ENCODE measurements around the gene C1orf210.

C1orf210 gene

DNA sequence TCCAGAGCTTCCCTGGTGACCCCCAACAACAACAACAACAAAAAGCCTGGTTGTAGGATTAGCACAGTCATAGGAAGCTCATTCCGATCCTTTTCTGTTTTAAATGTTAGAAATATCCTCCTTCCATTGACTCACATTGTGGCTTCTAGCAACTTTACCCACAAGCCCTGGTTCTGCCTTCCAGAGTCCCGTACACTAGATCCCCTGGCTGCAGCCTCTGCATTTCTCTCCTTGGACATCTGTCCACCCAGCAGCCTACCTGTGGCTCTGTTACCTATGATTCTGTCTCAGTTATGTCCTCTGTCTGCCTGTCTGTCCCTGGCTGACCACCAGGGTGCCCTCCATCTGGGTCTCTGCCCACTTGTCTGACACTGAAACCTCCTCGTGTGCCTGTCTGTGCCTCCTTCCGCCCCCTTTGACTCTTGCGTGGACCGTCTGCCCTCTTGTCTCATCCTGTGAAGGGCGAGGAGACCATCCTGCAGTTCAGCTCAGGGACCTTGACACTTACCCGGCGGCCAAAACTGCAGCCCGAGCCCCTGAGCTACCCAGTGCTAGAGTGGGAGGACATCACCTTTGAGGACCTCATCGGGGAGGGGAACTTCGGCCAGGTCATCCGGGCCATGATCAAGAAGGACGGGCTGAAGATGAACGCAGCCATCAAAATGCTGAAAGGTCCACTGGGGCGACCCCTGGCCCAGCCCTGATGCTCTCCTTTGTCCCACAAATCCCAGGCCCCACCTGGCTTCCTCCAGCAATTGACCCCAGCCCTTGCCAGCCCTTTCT is 31.5 kb upstream of the C1orf210 start:
- Histone ChIP-seq H3K9ac (ENCODE audit: insufficient read length, low read depth) (no peak overlapping the region), H3K4me3 (ENCODE audit: insufficient read length, low read depth) (no peak overlapping the region)
- TF ChIP-seq SUZ12 (IDR thresholded peaks at IDR 0.05; ENCODE audit: extremely low read depth, insufficient read depth, insufficient read length) = no peak

DNA sequence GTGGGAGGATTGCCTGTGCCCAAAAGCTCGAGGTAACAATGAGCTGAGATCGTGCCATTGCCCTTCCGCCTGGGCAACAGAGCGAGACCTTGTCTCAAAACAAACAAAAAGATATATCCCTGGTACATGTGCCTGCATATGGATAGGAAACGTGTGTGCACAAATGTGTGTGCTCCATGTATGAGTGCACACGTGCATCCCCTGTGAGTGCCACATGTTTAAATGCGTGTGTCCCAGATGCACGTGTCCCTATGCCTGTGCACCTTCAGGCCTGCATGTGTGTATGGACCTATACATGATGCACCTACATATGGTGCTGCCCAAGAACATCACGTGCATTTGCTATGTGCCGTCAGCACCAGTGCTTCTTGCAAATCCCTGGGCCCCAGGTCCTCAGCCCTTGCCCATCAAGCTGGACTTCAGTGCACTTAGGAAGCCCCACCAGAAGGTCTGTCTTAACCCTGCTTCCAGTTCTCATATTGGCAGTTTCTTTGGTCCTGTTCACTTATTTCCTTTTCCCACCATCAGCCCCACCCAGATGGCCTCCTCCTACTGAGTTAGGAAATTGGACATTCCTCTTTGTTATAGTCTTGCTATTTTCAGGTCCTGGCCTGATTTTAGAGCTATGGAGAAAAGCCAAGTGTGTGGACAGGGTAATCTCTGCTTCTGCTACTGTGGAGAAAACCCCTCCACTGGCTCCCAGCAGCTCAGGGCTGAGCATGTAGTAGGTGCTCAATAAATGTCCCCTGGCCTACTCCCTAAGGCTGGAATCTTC is 30.8 kb upstream of the C1orf210 start:
- no peaks in the 10 kb centered on the region for H3K36me3 ChIP-seq (ENCODE audit: insufficient read depth, insufficient read length, low read length)
- no peak overlapping the region for H3K4me3 ChIP-seq (ENCODE audit: insufficient read length, low read depth)
- no peak overlapping the region for H3K9ac ChIP-seq (ENCODE audit: insufficient read length, low read depth)
- H3K9me3 ChIP-seq (ENCODE audit: insufficient read depth, low read length) = no peaks in the 10 kb centered on the region
- no peaks in the 10 kb centered on the region for H3K27me3 ChIP-seq (ENCODE audit: insufficient read depth, insufficient read length)
- DNase-seq (ENCODE audit: low read depth, low spot score) = no peak
- peaks cover 10% of the 10 kb centered on the region for H3K4me1 ChIP-seq (ENCODE audit: insufficient read depth, insufficient read length)
- no peak for TF ChIP-seq ZNF274 (IDR thresholded peaks at IDR 0.05; ENCODE audit: low read depth, low read length)

More for the DNA sequence above, 31.5 kb upstream of the C1orf210 start:
- H3K4me1 ChIP-seq (ENCODE audit: insufficient read depth, insufficient read length) = peaks cover 14% of the 10 kb centered on the region
- no peak for DNase-seq (ENCODE audit: low read depth, low spot score)
- no peaks in the 10 kb centered on the region for H3K27me3 ChIP-seq (ENCODE audit: insufficient read depth, insufficient read length)
- H3K36me3 ChIP-seq (ENCODE audit: insufficient read depth, insufficient read length, low read length) = no peaks in the 10 kb centered on the region
- H3K9me3 ChIP-seq (ENCODE audit: insufficient read depth, low read length) = no peaks in the 10 kb centered on the region

DNA sequence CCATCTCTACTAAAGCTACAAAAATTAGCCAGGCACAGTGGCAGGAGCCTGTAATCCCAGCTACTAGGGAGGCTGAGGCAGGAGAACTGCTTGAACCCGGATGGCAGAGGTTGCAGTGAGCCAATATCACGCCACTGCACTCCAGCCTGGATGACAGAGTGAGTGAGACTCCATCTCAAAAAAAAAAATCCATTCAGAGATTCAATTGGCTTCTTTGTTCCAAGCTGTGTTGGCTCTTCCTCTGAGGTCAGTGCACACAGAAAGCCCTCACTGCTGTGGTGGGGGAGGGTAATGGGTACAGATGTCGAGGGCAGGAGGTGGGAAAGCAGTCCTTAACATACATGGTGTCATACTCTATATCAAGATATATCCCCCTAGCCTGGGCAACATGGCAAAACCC is 30.1 kb upstream of the C1orf210 start:
- TF ChIP-seq SUZ12 (IDR thresholded peaks at IDR 0.05; ENCODE audit: extremely low read depth, insufficient read depth, insufficient read length) = no peak
- TF ChIP-seq YY1 (IDR thresholded peaks at IDR 0.05; ENCODE audit: insufficient read depth, insufficient read length) = no peak
- no peak for TF ChIP-seq ZNF274 (IDR thresholded peaks at IDR 0.05; ENCODE audit: low read depth, low read length)
- H3K9ac ChIP-seq (ENCODE audit: insufficient read length, low read depth) = no peak overlapping the region
- H3K4me3 ChIP-seq (ENCODE audit: insufficient read length, low read depth) = no peak overlapping the region
- H3K9me3 ChIP-seq (ENCODE audit: insufficient read depth, low read length) = no peaks in the 10 kb centered on the region
- no peaks in the 10 kb centered on the region for H3K36me3 ChIP-seq (ENCODE audit: insufficient read depth, insufficient read length, low read length)
- peaks cover 8% of the 10 kb centered on the region for H3K4me1 ChIP-seq (ENCODE audit: insufficient read depth, insufficient read length)
- no peaks in the 10 kb centered on the region for H3K27me3 ChIP-seq (ENCODE audit: insufficient read depth, insufficient read length)
- no peak for DNase-seq (ENCODE audit: low read depth, low spot score)

DNA sequence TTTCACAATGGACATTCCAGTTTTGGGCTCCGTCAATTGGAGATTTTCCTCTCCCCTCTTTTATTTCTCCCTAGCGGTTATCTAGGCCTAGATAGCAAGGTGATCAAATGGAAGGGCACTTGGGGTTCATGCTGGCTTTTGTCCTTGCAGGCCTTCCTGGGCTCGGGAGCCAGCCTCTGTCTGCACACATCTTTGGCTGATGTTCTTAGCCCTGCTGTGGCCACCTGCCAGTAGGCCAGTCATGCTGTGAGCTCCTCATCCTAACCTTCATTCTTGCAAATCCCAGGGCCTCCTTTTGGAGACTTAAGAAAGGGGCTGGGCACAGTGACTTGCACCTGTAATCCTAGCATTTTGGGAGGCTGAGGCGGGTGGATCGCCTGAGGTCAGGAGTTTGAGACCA is 28.9 kb upstream of the C1orf210 start:
- no peak for DNase-seq (ENCODE audit: low read depth, low spot score)
- TF ChIP-seq YY1 (IDR thresholded peaks at IDR 0.05; ENCODE audit: insufficient read depth, insufficient read length) = no peak
- TF ChIP-seq SUZ12 (IDR thresholded peaks at IDR 0.05; ENCODE audit: extremely low read depth, insufficient read depth, insufficient read length) = no peak
- TF ChIP-seq ZNF274 (IDR thresholded peaks at IDR 0.05; ENCODE audit: low read depth, low read length) = no peak

DNA sequence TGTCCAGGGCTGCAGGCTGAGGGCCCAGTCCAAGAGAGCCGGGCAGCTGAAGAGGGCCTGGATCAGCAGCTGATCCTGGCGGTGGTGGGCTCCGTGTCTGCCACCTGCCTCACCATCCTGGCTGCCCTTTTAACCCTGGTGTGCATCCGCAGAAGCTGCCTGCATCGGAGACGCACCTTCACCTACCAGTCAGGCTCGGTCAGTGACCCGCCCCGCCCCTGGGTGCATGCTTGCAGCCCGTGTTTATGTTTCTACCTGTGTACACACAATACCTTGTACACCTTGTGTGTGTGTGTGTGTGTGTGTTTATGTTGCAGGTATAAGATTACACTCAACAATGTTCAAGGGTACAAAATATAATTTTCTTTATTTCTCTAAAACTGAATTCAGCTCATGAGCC is 28.4 kb upstream of the C1orf210 start:
- no peak for DNase-seq (ENCODE audit: low read depth, low spot score)
- no peak overlapping the region for H3K9ac ChIP-seq (ENCODE audit: insufficient read length, low read depth)
- H3K4me1 ChIP-seq (ENCODE audit: insufficient read depth, insufficient read length) = peaks cover 8% of the 10 kb centered on the region
- H3K9me3 ChIP-seq (ENCODE audit: insufficient read depth, low read length) = no peaks in the 10 kb centered on the region
- no peak overlapping the region for H3K4me3 ChIP-seq (ENCODE audit: insufficient read length, low read depth)
- no peaks in the 10 kb centered on the region for H3K27me3 ChIP-seq (ENCODE audit: insufficient read depth, insufficient read length)
- no peak for TF ChIP-seq ZNF274 (IDR thresholded peaks at IDR 0.05; ENCODE audit: low read depth, low read length)
- TF ChIP-seq YY1 (IDR thresholded peaks at IDR 0.05; ENCODE audit: insufficient read depth, insufficient read length) = no peak
- TF ChIP-seq SUZ12 (IDR thresholded peaks at IDR 0.05; ENCODE audit: extremely low read depth, insufficient read depth, insufficient read length) = no peak
- H3K36me3 ChIP-seq (ENCODE audit: insufficient read depth, insufficient read length, low read length) = no peaks in the 10 kb centered on the region

More for the DNA sequence above, 28.9 kb upstream of the C1orf210 start:
- no peaks in the 10 kb centered on the region for H3K36me3 ChIP-seq (ENCODE audit: insufficient read depth, insufficient read length, low read length)
- H3K9me3 ChIP-seq (ENCODE audit: insufficient read depth, low read length) = no peaks in the 10 kb centered on the region
- H3K4me1 ChIP-seq (ENCODE audit: insufficient read depth, insufficient read length) = peaks cover 8% of the 10 kb centered on the region
- H3K4me3 ChIP-seq (ENCODE audit: insufficient read length, low read depth) = no peak overlapping the region
- no peaks in the 10 kb centered on the region for H3K27me3 ChIP-seq (ENCODE audit: insufficient read depth, insufficient read length)
- no peak overlapping the region for H3K9ac ChIP-seq (ENCODE audit: insufficient read length, low read depth)

DNA sequence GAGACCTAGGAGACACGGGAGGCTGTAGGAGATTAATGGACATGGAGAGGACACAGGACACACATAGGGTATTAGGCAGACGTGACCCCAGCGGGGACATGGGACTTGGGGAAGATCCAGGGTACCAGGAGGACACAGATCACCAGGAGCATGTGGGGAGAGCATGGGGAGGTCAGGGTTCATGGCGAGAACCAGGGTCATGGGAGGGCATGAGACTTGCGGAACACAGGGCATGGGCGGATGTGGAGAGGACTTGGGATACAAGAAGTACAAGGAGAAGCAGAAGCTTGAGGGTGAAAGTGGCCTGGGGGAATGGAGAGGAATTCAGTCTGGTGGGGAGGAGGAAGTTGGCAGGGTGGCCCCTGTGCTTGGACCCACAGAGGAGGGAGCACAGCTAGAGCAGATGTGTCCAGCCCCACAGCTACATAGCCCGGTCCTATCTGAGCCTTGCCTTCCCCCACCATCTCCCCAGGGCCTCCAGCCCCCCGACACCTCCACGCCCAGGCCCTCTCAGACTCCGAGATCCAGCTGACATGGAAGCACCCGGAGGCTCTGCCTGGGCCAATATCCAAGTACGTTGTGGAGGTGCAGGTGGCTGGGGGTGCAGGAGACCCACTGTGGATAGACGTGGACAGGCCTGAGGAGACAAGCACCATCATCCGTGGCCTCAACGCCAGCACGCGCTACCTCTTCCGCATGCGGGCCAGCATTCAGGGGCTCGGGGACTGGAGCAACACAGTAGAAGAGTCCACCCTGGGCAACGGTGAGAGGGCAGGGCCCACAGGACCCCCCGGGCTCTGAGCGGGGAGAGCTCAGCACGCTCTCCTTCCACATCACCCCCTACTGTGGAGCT is 27.5 kb upstream of the C1orf210 start:
- Histone ChIP-seq H3K36me3 (ENCODE audit: insufficient read depth, insufficient read length, low read length) (no peaks in the 10 kb centered on the region), H3K4me1 (ENCODE audit: insufficient read depth, insufficient read length) (peaks cover 3% of the 10 kb centered on the region), H3K4me3 (ENCODE audit: insufficient read length, low read depth) (no peak overlapping the region), H3K9ac (ENCODE audit: insufficient read length, low read depth) (no peak overlapping the region), H3K27me3 (ENCODE audit: insufficient read depth, insufficient read length) (no peaks in the 10 kb centered on the region), H3K9me3 (ENCODE audit: insufficient read depth, low read length) (no peaks in the 10 kb centered on the region)
- DNase-seq (ENCODE audit: low read depth, low spot score) = no peak
- no peak for TF ChIP-seq YY1 (IDR thresholded peaks at IDR 0.05; ENCODE audit: insufficient read depth, insufficient read length)
- no peak for TF ChIP-seq SUZ12 (IDR thresholded peaks at IDR 0.05; ENCODE audit: extremely low read depth, insufficient read depth, insufficient read length)
- TF ChIP-seq ZNF274 (IDR thresholded peaks at IDR 0.05; ENCODE audit: low read depth, low read length) = no peak

DNA sequence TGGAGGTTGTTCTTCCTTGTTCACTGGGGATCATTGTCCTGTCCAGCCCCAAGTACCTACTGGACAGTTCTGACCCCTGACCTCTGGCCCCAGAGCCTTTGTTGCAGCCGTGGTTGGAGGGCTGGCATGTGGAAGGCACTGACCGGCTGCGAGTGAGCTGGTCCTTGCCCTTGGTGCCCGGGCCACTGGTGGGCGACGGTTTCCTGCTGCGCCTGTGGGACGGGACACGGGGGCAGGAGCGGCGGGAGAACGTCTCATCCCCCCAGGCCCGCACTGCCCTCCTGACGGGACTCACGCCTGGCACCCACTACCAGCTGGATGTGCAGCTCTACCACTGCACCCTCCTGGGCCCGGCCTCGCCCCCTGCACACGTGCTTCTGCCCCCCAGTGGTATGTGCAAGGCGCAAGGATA is 26.8 kb upstream of the C1orf210 start:
- Histone ChIP-seq H3K9ac (ENCODE audit: insufficient read length, low read depth) (no peak overlapping the region), H3K4me1 (ENCODE audit: insufficient read depth, insufficient read length) (peaks cover 3% of the 10 kb centered on the region), H3K27me3 (ENCODE audit: insufficient read depth, insufficient read length) (no peaks in the 10 kb centered on the region), H3K9me3 (ENCODE audit: insufficient read depth, low read length) (no peaks in the 10 kb centered on the region), H3K4me3 (ENCODE audit: insufficient read length, low read depth) (no peak overlapping the region), H3K36me3 (ENCODE audit: insufficient read depth, insufficient read length, low read length) (no peaks in the 10 kb centered on the region)
- DNase-seq (ENCODE audit: low read depth, low spot score) = no peak
- TF ChIP-seq ZNF274 (IDR thresholded peaks at IDR 0.05; ENCODE audit: low read depth, low read length) = no peak

Measured in NT2/D1 (cell line).